CD8-positive, alpha-beta memory T cell (primary cell): ENCODE data around the gene MAPK8IP2. TPM values are rescaled to one million over a fixed set of nuclear protein-coding genes. Genes with fewer than 3 reads are reported as not detected.

Experiments used
- CTCF ChIA-PET: fragments of 350-600 bp; sonication (Branson Sonifier 250); formaldehyde crosslinking; loops from one replicate; lab custom pipeline; 2021; ENCODE audit warnings: antibody characterized with exemption; lab: Charles Lee
- POLR2A ChIA-PET: fragments of 350-600 bp; sonication (Branson Sonifier 250); formaldehyde crosslinking; loops from one replicate; lab custom pipeline; 2021; ENCODE audit warnings: antibody characterized with exemption; lab: Charles Lee
- DNase-seq, 5 donors: peaks; one replicate each; pipeline versions ENCODE4 v3.0.0 to v3.0.0-alpha.2; 2020 to 2022; ENCODE audit warnings: mixed read lengths in 1 of 5
- H3K27ac ChIP-seq: one replicate; pipeline ENCODE4 v1.7.0; 2013; ENCODE audit warnings: low read depth, mild to moderate bottlenecking, low read length, moderate library complexity
- H3K27me3 ChIP-seq: 2 replicates; pipeline ENCODE4 v1.7.0; 2013; ENCODE audit warnings: low read length, mild to moderate bottlenecking; ENCODE audit not compliant: insufficient read depth, poor library complexity, severe bottlenecking
- H3K36me3 ChIP-seq: 2 replicates; pipeline ENCODE4 v1.7.0; 2013; ENCODE audit warnings: mild to moderate bottlenecking, low read length, moderate library complexity; ENCODE audit not compliant: insufficient read depth
- H3K4me1 ChIP-seq: 2 replicates; pipeline ENCODE4 v1.7.0; 2013; ENCODE audit warnings: mild to moderate bottlenecking, low read length, moderate library complexity; ENCODE audit not compliant: insufficient read depth
- H3K4me3 ChIP-seq: 2 replicates; pipeline ENCODE4 v1.7.0; 2013; ENCODE audit warnings: mild to moderate bottlenecking, low read length
- H3K9me3 ChIP-seq: 2 replicates; pipeline ENCODE4 v1.7.0; 2013; ENCODE audit warnings: mild to moderate bottlenecking, low read length
- H3K27ac Mint-ChIP-seq, 8 donors: one replicate each; pipeline ENCODE4 v1.8.0; 2020 to 2021; ENCODE audit warnings: mixed read lengths in 8 of 8, mild to moderate bottlenecking in 6 of 8, inconsistent platforms in 3 of 8, moderate library complexity in 3 of 8
- H3K27me3 Mint-ChIP-seq, 2 donors: one replicate each; pipeline ENCODE4 v1.8.0; 2020 to 2021; ENCODE audit warnings: mixed read lengths in 2 of 2, mild to moderate bottlenecking in 1 of 2, moderate library complexity in 1 of 2
- H3K36me3 Mint-ChIP-seq, 3 donors: one replicate each; pipeline ENCODE4 v1.8.0; 2020 to 2021; ENCODE audit warnings: mixed read lengths in 3 of 3, inconsistent platforms in 1 of 3, mild to moderate bottlenecking in 1 of 3
- H3K4me1 Mint-ChIP-seq, 3 donors: one replicate each; pipeline ENCODE4 v1.8.0; 2020 to 2021; ENCODE audit warnings: mixed read lengths in 3 of 3, inconsistent platforms in 1 of 3, mild to moderate bottlenecking in 1 of 3
- H3K4me3 Mint-ChIP-seq, 7 donors: one replicate each; pipeline ENCODE4 v1.8.0; 2020 to 2021; ENCODE audit warnings: mixed read lengths in 7 of 7, mild to moderate bottlenecking in 6 of 7, moderate library complexity in 4 of 7, inconsistent platforms in 2 of 7
- H3K9me3 Mint-ChIP-seq, 5 donors: one replicate each; pipeline ENCODE4 v1.8.0; 2020 to 2022; ENCODE audit warnings: mixed read lengths in 5 of 5, mild to moderate bottlenecking in 3 of 5, moderate library complexity in 2 of 5, inconsistent platforms in 1 of 5
- polyA plus RNA-seq: library from polyadenylated mRNA; unstranded; fragments of 300-500 nt; fragmentation: Illumina TruSeq; gene quantifications from one replicate; pipeline ENCODE4 v1.2.3, GENCODE V29; 2021
- total RNA-seq, 2 experiments: library from RNA; stranded (reverse); gene quantifications; one replicate each; pipeline ENCODE4 v1.2.3, GENCODE V29; 2021

MAPK8IP2 gene
- total and polyA plus RNA-seq, 3 experiments from 2014 or later, result 0.20 to 0.28 TPM; not detected in 1

- Mint-ChIP-seq H3K27me3 (no peaks in the 10 kb centered on the region), H3K4me1 (peaks cover 16 to 42% (median 23%) of the 10 kb centered on the region in 3 donors), H3K27ac (peak overlapping the region in 6 of 8 donors; percentile 79 to 96 (median 88)), H3K9me3 (no peaks in the 10 kb centered on the region), H3K36me3 (peaks cover 0 to 25% (median 0%) of the 10 kb centered on the region in 3 donors), H3K4me3 (peak overlapping the region; percentile 85 to 94 (median 89))
- DNase-seq, result no peak
- Histone ChIP-seq H3K9me3 (no peaks in the 10 kb centered on the region), H3K27ac (peak overlapping the region; percentile 94), H3K4me3 (peak overlapping the region; percentile 83), H3K27me3 (no peaks in the 10 kb centered on the region), H3K4me1 (peaks cover 19% of the 10 kb centered on the region), H3K36me3 (peaks cover 5% of the 10 kb centered on the region)
- ChIA-PET POLR2A (interaction anchor here (0.6 to 1.9 kb wide), 4 partner anchors 33 to 67 kb away, joined by 3 to 14 read pairs (median 8); partner anchors contain the start of gene SCO2), CTCF (interaction anchor here (1.2 to 2.9 kb wide), 5 partner anchors 16 to 56 kb away, joined by 3 to 18 read pairs (median 5); partner anchors contain the start of genes SCO2 and SYCE3)
Observed at GRCh38 chr22:50581031-50581949, 19.3 kb upstream of the MAPK8IP2 start.

DNA sequence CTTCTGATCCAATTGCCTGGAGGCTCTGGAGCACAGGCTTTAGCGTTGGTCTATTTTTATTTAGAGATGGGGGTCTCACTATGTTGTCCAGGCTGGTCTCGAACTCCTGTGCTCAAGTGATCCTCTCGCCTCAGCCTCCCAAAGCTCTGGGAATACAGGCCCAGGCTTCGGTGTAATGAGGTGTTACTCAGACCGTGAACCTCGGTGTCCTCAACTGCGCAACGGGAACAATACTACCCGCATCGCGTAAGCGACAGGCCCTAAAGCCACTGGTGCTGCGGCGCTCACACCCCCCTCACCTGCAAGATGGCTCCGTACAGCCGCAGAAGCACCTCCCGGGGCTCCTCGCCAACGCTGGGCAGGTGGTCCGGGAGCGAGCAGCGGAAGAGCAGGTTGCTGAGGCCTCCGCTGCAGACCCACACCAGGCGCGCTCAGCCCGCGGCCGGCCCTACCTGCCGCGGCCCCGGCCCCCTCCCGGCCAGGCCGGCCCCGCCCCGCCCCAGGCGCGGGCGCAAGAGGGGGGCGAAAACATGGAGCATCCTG lies 18.6 kb upstream of the MAPK8IP2 start:
- POLR2A ChIA-PET, result interaction anchor here (0.6 to 1.9 kb wide), 7 partner anchors 34 to 84 kb away, joined by 3 to 14 read pairs (median 6); partner anchors contain the start of genes ARSA, LMF2, NCAPH2 and SCO2
- H3K27ac Mint-ChIP-seq, result peak overlapping the region; percentile 65 to 96 (median 90)
- DNase-seq, result peak in 1 of 5 donors; percentile 13
- H3K4me3 ChIP-seq, result peak overlapping the region; percentile 83
- H3K36me3 ChIP-seq, result peaks cover 5% of the 10 kb centered on the region
- H3K9me3 Mint-ChIP-seq, result no peaks in the 10 kb centered on the region
- CTCF ChIA-PET, result interaction anchor here (1.2 to 2.9 kb wide), 4 partner anchors 17 to 57 kb away, joined by 3 to 18 read pairs (median 8); partner anchors contain the start of genes SCO2 and SYCE3
- H3K36me3 Mint-ChIP-seq, result peaks cover 0 to 25% (median 0%) of the 10 kb centered on the region in 3 donors
- H3K4me3 Mint-ChIP-seq, result peak overlapping the region; percentile 88 to 98 (median 94)
- no peaks in the 10 kb centered on the region for H3K27me3 ChIP-seq
- peaks cover 19% of the 10 kb centered on the region for H3K4me1 ChIP-seq
- peak overlapping the region; percentile 94 for H3K27ac ChIP-seq
- no peaks in the 10 kb centered on the region for H3K27me3 Mint-ChIP-seq
- peaks cover 16 to 39% (median 22%) of the 10 kb centered on the region in 3 donors for H3K4me1 Mint-ChIP-seq
- H3K9me3 ChIP-seq, result no peaks in the 10 kb centered on the region

GRCh38 chr22:50582493-50583293 lies 17.9 kb upstream of the MAPK8IP2 start, which contains the start of gene CHKB:
TSS of gene CHKB (minus strand) at chr22:50582849. CDS start at chr22:50582781, 68 bp downstream.
- peak within 1 kb of the TSS; percentile 89 for H3K4me3 ChIP-seq
- peak; percentile 97 to 99 (median 98) for DNase-seq
- no peaks in the 10 kb centered on the region for H3K9me3 ChIP-seq
- H3K27ac ChIP-seq, result peak within 1 kb of the TSS; percentile 94
- peaks cover 19% of the 10 kb centered on the region for H3K4me1 ChIP-seq
- peaks cover 11 to 32% (median 17%) of the 10 kb centered on the region in 3 donors for H3K4me1 Mint-ChIP-seq
- H3K4me3 Mint-ChIP-seq, result peak within 1 kb of the TSS; percentile 88 to 98 (median 94)
- H3K36me3 ChIP-seq, result peaks cover 5% of the 10 kb centered on the region
- H3K27ac Mint-ChIP-seq, result peak within 1 kb of the TSS; percentile 88 to 99 (median 96)
- CTCF ChIA-PET, result interaction anchor here (1.1 to 2.9 kb wide), 4 partner anchors 17 to 57 kb away, joined by 4 to 18 read pairs (median 8); partner anchors contain the start of genes SCO2 and SYCE3
- POLR2A ChIA-PET, result interaction anchor here (0.6 to 1.9 kb wide), 8 partner anchors 35 to 85 kb away, joined by 3 to 14 read pairs (median 5); partner anchors contain the start of genes ARSA, LMF2, NCAPH2 and SCO2
- no peaks in the 10 kb centered on the region for H3K9me3 Mint-ChIP-seq
- H3K27me3 Mint-ChIP-seq, result no peaks in the 10 kb centered on the region
- no peaks in the 10 kb centered on the region for H3K27me3 ChIP-seq
- H3K36me3 Mint-ChIP-seq, result peaks cover 0 to 22% (median 0%) of the 10 kb centered on the region in 3 donors

DNA sequence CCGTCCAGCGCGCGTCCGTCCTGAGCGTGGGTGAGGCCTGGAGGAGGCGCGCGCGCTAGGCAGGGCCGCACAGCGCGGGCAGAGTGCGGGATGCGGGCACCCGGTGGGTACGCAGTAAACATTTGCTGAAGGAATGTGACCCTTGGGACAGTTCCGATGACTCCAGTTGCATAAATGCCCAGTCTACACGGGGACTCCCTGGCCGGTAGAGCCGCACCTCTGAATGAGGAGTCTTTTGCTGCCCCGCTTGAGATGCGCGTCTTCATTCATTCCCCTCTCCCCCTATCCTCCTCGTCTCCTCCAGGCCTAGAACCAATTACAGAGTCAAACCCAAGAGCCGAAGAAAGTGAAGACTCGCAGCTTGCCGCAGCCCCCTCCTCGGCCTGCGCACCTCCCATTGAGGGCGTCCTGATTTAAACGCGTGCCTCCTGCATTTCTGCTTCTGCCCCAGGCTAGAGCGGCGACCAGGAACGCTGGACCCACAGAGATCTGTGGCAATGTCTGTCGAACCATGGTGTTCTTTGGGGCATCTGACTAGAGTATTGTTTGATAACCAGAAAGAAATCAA lies 17.2 kb upstream of the MAPK8IP2 start:
- Histone ChIP-seq H3K36me3 (peaks cover 5% of the 10 kb centered on the region), H3K4me3 (peak overlapping the region; percentile 89), H3K27me3 (no peaks in the 10 kb centered on the region), H3K4me1 (peaks cover 19% of the 10 kb centered on the region), H3K27ac (peak overlapping the region; percentile 54), H3K9me3 (no peaks in the 10 kb centered on the region)
- H3K9me3 Mint-ChIP-seq, result no peaks in the 10 kb centered on the region
- H3K4me1 Mint-ChIP-seq, result peaks cover 11 to 32% (median 17%) of the 10 kb centered on the region in 3 donors
- peak overlapping the region in 7 of 8 donors; percentile 55 to 88 (median 73) for H3K27ac Mint-ChIP-seq
- H3K27me3 Mint-ChIP-seq, result no peaks in the 10 kb centered on the region
- H3K36me3 Mint-ChIP-seq, result peaks cover 0 to 22% (median 0%) of the 10 kb centered on the region in 3 donors
- ChIA-PET CTCF (interaction anchor here (1.1 to 2.9 kb wide), 3 partner anchors 18 to 38 kb away, joined by 4 to 18 read pairs (median 5); partner anchors contain the start of gene SYCE3), POLR2A (interaction anchor here (0.9 to 1.9 kb wide), 4 partner anchors 38 to 86 kb away, joined by 3 to 12 read pairs (median 5); partner anchors contain the start of genes LMF2, NCAPH2 and SCO2)
- DNase-seq, result no peak
- peak overlapping the region; percentile 80 to 98 (median 92) for H3K4me3 Mint-ChIP-seq

- H3K4me3 Mint-ChIP-seq, result peak overlapping the region; percentile 15 to 94 (median 80)
- Histone ChIP-seq H3K4me1 (peaks cover 19% of the 10 kb centered on the region), H3K36me3 (peaks cover 5% of the 10 kb centered on the region), H3K27ac (no peak overlapping the region), H3K9me3 (no peaks in the 10 kb centered on the region), H3K4me3 (no peak overlapping the region), H3K27me3 (no peaks in the 10 kb centered on the region)
- H3K4me1 Mint-ChIP-seq, result peaks cover 11 to 32% (median 17%) of the 10 kb centered on the region in 3 donors
- H3K27ac Mint-ChIP-seq, result no peak overlapping the region
- no peaks in the 10 kb centered on the region for H3K9me3 Mint-ChIP-seq
- POLR2A ChIA-PET, result no interaction called here
- peaks cover 0 to 18% (median 0%) of the 10 kb centered on the region in 3 donors for H3K36me3 Mint-ChIP-seq
- no peak for DNase-seq
- CTCF ChIA-PET, result interaction anchor here (1.0 to 1.4 kb wide), 2 partner anchors 22 to 59 kb away, joined by 4 to 6 read pairs; partner anchors contain the start of genes SCO2 and SYCE3
- H3K27me3 Mint-ChIP-seq, result no peaks in the 10 kb centered on the region
Observed at GRCh38 chr22:50584106-50585096, 16.2 kb upstream of the MAPK8IP2 start.

- Mint-ChIP-seq H3K36me3 (peaks cover 0 to 12% (median 0%) of the 10 kb centered on the region in 3 donors), H3K27ac (peak overlapping the region in 1 of 8 donors; percentile 41), H3K9me3 (no peaks in the 10 kb centered on the region), H3K4me1 (peaks cover 8 to 29% (median 13%) of the 10 kb centered on the region in 3 donors), H3K4me3 (peak overlapping the region in 2 of 7 donors; percentile 15 to 59), H3K27me3 (no peaks in the 10 kb centered on the region)
- Histone ChIP-seq H3K4me1 (peaks cover 19% of the 10 kb centered on the region), H3K4me3 (no peak overlapping the region), H3K9me3 (no peaks in the 10 kb centered on the region), H3K27ac (no peak overlapping the region), H3K36me3 (peaks cover 1% of the 10 kb centered on the region), H3K27me3 (no peaks in the 10 kb centered on the region)
- DNase-seq, result no peak
- ChIA-PET POLR2A (no interaction called here), CTCF (interaction anchor here (1.0 to 1.4 kb wide), 2 partner anchors 22 to 60 kb away, joined by 4 to 6 read pairs; partner anchors contain the start of genes SCO2 and SYCE3)
Observed at GRCh38 chr22:50585238-50585637, 15.4 kb upstream of the MAPK8IP2 start.
